HEK293 (cell line): ENCODE data around the gene DNAJC7.

Experiments
- CTCF ChIA-PET: fragments of 350-600 bp; formaldehyde crosslinking; extraction: SDS; loops from one replicate; lab custom pipeline; 2021; ENCODE audit warnings: antibody characterized with exemption; lab: Yijun Ruan, JAX
- POLR2A ChIA-PET: fragments of 300-600 bp; formaldehyde crosslinking; extraction: SDS; loops from one replicate; lab custom pipeline; 2020; ENCODE audit warnings: antibody characterized with exemption, inconsistent platforms; lab: Yijun Ruan, JAX
- H3K27ac ChIP-seq: fragments of 200-500 bp; sonication (Bioruptor generic); 2 replicates; pipeline ENCODE4 v1.5.1; 2014; ENCODE audit warnings: low read depth, low read length, control low read depth, inconsistent platforms; ENCODE audit errors: extremely low read depth
- H3K36me3 ChIP-seq, 2 experiments: fragments of 200-500 bp in 1 of 2; sonication (Bioruptor generic) in 1 of 2; 1 replicate in 1 of 2; 2 replicates in 1 of 2; pipeline ENCODE4 v1.5.1; 2014 to 2017; ENCODE audit warnings: inconsistent platforms in 2 of 2, low read length in 2 of 2; ENCODE audit not compliant: control insufficient read depth in 2 of 2, insufficient read depth in 1 of 2
- H3K4me1 ChIP-seq: fragments of 200-500 bp; sonication (Bioruptor generic); 2 replicates; pipeline ENCODE4 v1.5.1; 2014; ENCODE audit warnings: mild to moderate bottlenecking, low read length, inconsistent platforms; ENCODE audit not compliant: control insufficient read depth, insufficient read depth
- H3K4me3 ChIP-seq: 2 replicates; pipeline ENCODE4 v1.5.1; 2011; ENCODE audit warnings: low read depth, mild to moderate bottlenecking, control low read depth, low read length, moderate library complexity
- H3K9me3 ChIP-seq: fragments of 200-500 bp; sonication (Bioruptor generic); 2 replicates; pipeline ENCODE4 v1.5.1; 2014; ENCODE audit warnings: low read depth, low read length, inconsistent platforms; ENCODE audit not compliant: control insufficient read depth, insufficient read depth
- GLIS1 ChIP-seq: fragments of 450-650 bp; formaldehyde crosslinking; IDR thresholded peaks from 2 replicates; pipeline ENCODE4 v1.5.1; 2016; ENCODE audit warnings: missing biosample characterization, missing genetic modification characterization
- GLIS2 ChIP-seq: fragments of 450-650 bp; formaldehyde crosslinking; IDR thresholded peaks from 2 replicates; pipeline ENCODE4 v1.5.1; 2016; ENCODE audit warnings: missing biosample characterization, missing genetic modification characterization
- OVOL3 ChIP-seq: fragments of 450-650 bp; formaldehyde crosslinking; IDR thresholded peaks from 2 replicates; pipeline ENCODE4 v1.5.1; 2016; ENCODE audit warnings: missing biosample characterization, missing genetic modification characterization
- SP3 ChIP-seq: fragments of 450-650 bp; formaldehyde crosslinking; IDR thresholded peaks from 2 replicates; pipeline ENCODE4 v1.5.1; 2016; ENCODE audit warnings: missing biosample characterization, missing genetic modification characterization
- YY1 ChIP-seq: fragments of 450-650 bp; formaldehyde crosslinking; IDR thresholded peaks from 2 replicates; pipeline ENCODE4 v1.5.1; 2018; ENCODE audit warnings: missing biosample characterization, missing genetic modification characterization
- ZBTB11 ChIP-seq: fragments of 450-650 bp; formaldehyde crosslinking; conservative IDR thresholded peaks from 2 replicates; pipeline ENCODE4 v1.5.1; 2016; ENCODE audit warnings: low read depth, missing biosample characterization, missing genetic modification characterization
- ZBTB20 ChIP-seq: fragments of 450-650 bp; formaldehyde crosslinking; IDR thresholded peaks from 2 replicates; pipeline ENCODE4 v1.5.1; 2016; ENCODE audit warnings: missing biosample characterization, missing genetic modification characterization
- ZNF121 ChIP-seq: fragments of 450-650 bp; formaldehyde crosslinking; IDR thresholded peaks from 2 replicates; pipeline ENCODE4 v1.5.1; 2016; ENCODE audit warnings: missing biosample characterization, missing genetic modification characterization
- ZNF16 ChIP-seq: fragments of 450-650 bp; formaldehyde crosslinking; IDR thresholded peaks from 2 replicates; pipeline ENCODE4 v1.5.1; 2016; ENCODE audit warnings: low read depth, missing biosample characterization, missing genetic modification characterization
- ZNF175 ChIP-seq: fragments of 450-650 bp; formaldehyde crosslinking; IDR thresholded peaks from 2 replicates; pipeline ENCODE4 v1.5.1; 2016; ENCODE audit warnings: missing biosample characterization, missing genetic modification characterization
- ZNF214 ChIP-seq: fragments of 450-650 bp; formaldehyde crosslinking; IDR thresholded peaks from 2 replicates; pipeline ENCODE4 v1.5.1; 2017; ENCODE audit warnings: missing biosample characterization, mild to moderate bottlenecking, missing genetic modification characterization, borderline replicate concordance
- ZNF266 ChIP-seq: fragments of 450-650 bp; formaldehyde crosslinking; IDR thresholded peaks from 2 replicates; pipeline ENCODE4 v1.5.1; 2016; ENCODE audit warnings: missing biosample characterization, missing genetic modification characterization, low read depth
- ZNF600 ChIP-seq: fragments of 450-650 bp; formaldehyde crosslinking; IDR thresholded peaks from 2 replicates; pipeline ENCODE4 v1.5.1; 2016; ENCODE audit warnings: missing biosample characterization, missing genetic modification characterization
- ZSCAN23 ChIP-seq: fragments of 450-650 bp; formaldehyde crosslinking; IDR thresholded peaks from 2 replicates; pipeline ENCODE4 v1.5.1; 2016; ENCODE audit warnings: missing biosample characterization, missing genetic modification characterization
- TF ChIP-seq, protein P1 (sequence below): fragments of 450-650 bp; IDR thresholded peaks from 2 replicates; pipeline ENCODE4 v1.5.1; 2018; ENCODE audit warnings: missing biosample characterization, missing genetic modification characterization
- TF ChIP-seq, protein P2 (sequence below): fragments of 450-650 bp; formaldehyde crosslinking; IDR thresholded peaks from 2 replicates; pipeline ENCODE4 v1.5.1; 2016; ENCODE audit warnings: missing biosample characterization, missing genetic modification characterization
- TF ChIP-seq, protein P3 (sequence below): fragments of 450-650 bp; formaldehyde crosslinking; IDR thresholded peaks from 2 replicates; pipeline ENCODE4 v1.5.1; 2016; ENCODE audit warnings: missing biosample characterization, missing genetic modification characterization
- TF ChIP-seq, protein P4 (sequence below): fragments of 450-650 bp; formaldehyde crosslinking; IDR thresholded peaks from 2 replicates; pipeline ENCODE4 v1.5.1; 2017; ENCODE audit warnings: missing biosample characterization, missing genetic modification characterization

Gene DNAJC7

GRCh38 chr17:41939693-41940090 lies 77.5 kb downstream of the DNAJC7 start:
- ChIA-PET CTCF (no interaction called here), POLR2A (interaction anchor here (1.0 to 2.9 kb wide), 2 partner anchors 9 to 21 kb away, joined by 5 to 13 read pairs; partner anchors contain the start of genes ACLY and ODAD4)
- H3K36me3 ChIP-seq, result peaks cover 0 to 30% of the 10 kb centered on the region in 2 experiments; a peak in 1 of 3 replicates
- no peak overlapping the region for H3K27ac ChIP-seq
- TF ChIP-seq, protein P1, sequence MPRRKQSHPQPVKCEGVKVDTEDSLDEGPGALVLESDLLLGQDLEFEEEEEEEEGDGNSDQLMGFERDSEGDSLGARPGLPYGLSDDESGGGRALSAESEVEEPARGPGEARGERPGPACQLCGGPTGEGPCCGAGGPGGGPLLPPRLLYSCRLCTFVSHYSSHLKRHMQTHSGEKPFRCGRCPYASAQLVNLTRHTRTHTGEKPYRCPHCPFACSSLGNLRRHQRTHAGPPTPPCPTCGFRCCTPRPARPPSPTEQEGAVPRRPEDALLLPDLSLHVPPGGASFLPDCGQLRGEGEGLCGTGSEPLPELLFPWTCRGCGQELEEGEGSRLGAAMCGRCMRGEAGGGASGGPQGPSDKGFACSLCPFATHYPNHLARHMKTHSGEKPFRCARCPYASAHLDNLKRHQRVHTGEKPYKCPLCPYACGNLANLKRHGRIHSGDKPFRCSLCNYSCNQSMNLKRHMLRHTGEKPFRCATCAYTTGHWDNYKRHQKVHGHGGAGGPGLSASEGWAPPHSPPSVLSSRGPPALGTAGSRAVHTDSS (tag by site-specific recombination), result no peak
- TF ChIP-seq ZNF214 (tag by site-specific recombination) (no peak), ZNF600 (tag by site-specific recombination) (no peak), SP3 (tag by site-specific recombination) (no peak), GLIS1 (tag by site-specific recombination) (no peak), GLIS2 (tag by site-specific recombination) (no peak), ZBTB20 (no peak), ZNF175 (no peak), OVOL3 (tag by site-specific recombination) (no peak), ZBTB11 (tag by site-specific recombination) (no peak), YY1 (no peak), ZNF16 (tag by site-specific recombination) (no peak), ZSCAN23 (no peak), ZNF266 (no peak), ZNF121 (no peak)
- TF ChIP-seq, protein P2, sequence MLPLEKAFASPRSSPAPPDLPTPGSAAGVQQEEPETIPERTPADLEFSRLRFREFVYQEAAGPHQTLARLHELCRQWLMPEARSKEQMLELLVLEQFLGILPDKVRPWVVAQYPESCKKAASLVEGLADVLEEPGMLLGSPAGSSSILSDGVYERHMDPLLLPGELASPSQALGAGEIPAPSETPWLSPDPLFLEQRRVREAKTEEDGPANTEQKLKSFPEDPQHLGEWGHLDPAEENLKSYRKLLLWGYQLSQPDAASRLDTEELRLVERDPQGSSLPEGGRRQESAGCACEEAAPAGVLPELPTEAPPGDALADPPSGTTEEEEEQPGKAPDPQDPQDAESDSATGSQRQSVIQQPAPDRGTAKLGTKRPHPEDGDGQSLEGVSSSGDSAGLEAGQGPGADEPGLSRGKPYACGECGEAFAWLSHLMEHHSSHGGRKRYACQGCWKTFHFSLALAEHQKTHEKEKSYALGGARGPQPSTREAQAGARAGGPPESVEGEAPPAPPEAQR, result no peak
- TF ChIP-seq, protein P3, sequence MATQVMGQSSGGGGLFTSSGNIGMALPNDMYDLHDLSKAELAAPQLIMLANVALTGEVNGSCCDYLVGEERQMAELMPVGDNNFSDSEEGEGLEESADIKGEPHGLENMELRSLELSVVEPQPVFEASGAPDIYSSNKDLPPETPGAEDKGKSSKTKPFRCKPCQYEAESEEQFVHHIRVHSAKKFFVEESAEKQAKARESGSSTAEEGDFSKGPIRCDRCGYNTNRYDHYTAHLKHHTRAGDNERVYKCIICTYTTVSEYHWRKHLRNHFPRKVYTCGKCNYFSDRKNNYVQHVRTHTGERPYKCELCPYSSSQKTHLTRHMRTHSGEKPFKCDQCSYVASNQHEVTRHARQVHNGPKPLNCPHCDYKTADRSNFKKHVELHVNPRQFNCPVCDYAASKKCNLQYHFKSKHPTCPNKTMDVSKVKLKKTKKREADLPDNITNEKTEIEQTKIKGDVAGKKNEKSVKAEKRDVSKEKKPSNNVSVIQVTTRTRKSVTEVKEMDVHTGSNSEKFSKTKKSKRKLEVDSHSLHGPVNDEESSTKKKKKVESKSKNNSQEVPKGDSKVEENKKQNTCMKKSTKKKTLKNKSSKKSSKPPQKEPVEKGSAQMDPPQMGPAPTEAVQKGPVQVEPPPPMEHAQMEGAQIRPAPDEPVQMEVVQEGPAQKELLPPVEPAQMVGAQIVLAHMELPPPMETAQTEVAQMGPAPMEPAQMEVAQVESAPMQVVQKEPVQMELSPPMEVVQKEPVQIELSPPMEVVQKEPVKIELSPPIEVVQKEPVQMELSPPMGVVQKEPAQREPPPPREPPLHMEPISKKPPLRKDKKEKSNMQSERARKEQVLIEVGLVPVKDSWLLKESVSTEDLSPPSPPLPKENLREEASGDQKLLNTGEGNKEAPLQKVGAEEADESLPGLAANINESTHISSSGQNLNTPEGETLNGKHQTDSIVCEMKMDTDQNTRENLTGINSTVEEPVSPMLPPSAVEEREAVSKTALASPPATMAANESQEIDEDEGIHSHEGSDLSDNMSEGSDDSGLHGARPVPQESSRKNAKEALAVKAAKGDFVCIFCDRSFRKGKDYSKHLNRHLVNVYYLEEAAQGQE (tag by site-specific recombination), result no peak
- TF ChIP-seq, protein P4, sequence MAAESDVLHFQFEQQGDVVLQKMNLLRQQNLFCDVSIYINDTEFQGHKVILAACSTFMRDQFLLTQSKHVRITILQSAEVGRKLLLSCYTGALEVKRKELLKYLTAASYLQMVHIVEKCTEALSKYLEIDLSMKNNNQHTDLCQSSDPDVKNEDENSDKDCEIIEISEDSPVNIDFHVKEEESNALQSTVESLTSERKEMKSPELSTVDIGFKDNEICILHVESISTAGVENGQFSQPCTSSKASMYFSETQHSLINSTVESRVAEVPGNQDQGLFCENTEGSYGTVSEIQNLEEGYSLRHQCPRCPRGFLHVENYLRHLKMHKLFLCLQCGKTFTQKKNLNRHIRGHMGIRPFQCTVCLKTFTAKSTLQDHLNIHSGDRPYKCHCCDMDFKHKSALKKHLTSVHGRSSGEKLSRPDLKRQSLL (tag by site-specific recombination), result no peak
- H3K9me3 ChIP-seq, result no peaks in the 10 kb centered on the region
- H3K4me3 ChIP-seq, result no peak overlapping the region
- no peaks in the 10 kb centered on the region for H3K4me1 ChIP-seq
